Smooth muscle cell (in vitro differentiated cells): ENCODE measurements around the gene TCTN3. TPM values are rescaled to one million over a fixed set of nuclear protein-coding genes. Genes with fewer than 3 reads are reported as not detected.
"Not testable (repeated sequence)": the region's sequence is repeated elsewhere in the genome, so short reads cannot be mapped to it uniquely, and the experiment has no call there.

Source experiments
- DNase-seq: peaks from one replicate; lab custom pipeline; 2025; ENCODE audit not compliant: unreplicated experiment; lab: John Stamatoyannopoulos, UW
- H2AFZ ChIP-seq: fragments of 200-600 bp; sonication (generic); 2 replicates; pipeline ENCODE4 v1.6.0; 2016; ENCODE audit warnings: antibody characterized with exemption, low read depth, mild to moderate bottlenecking
- H3F3A ChIP-seq: fragments of 200-600 bp; sonication (generic); 2 replicates; pipeline ENCODE4 v1.6.0; 2017; ENCODE audit warnings: antibody characterized with exemption, low read depth
- H3K27ac ChIP-seq: fragments of 200-600 bp; sonication (generic); 2 replicates; pipeline ENCODE4 v1.5.1; 2016; ENCODE audit warnings: low read depth, mild to moderate bottlenecking
- H3K27me3 ChIP-seq: fragments of 200-600 bp; sonication (generic); 2 replicates; pipeline ENCODE4 v1.6.1; 2016; ENCODE audit warnings: low read depth, mild to moderate bottlenecking
- H3K36me3 ChIP-seq: fragments of 200-600 bp; sonication (generic); 2 replicates; pipeline ENCODE4 v1.5.1; 2016; ENCODE audit warnings: low read depth
- H3K4me1 ChIP-seq: fragments of 200-600 bp; sonication (generic); 2 replicates; pipeline ENCODE4 v1.5.1; 2016; ENCODE audit warnings: low read depth
- H3K4me2 ChIP-seq: fragments of 200-600 bp; sonication (generic); 2 replicates; pipeline ENCODE4 v1.6.0; 2016; ENCODE audit warnings: mild to moderate bottlenecking
- H3K4me3 ChIP-seq: fragments of 200-600 bp; sonication (generic); 2 replicates; pipeline ENCODE4 v1.5.1; 2016; ENCODE audit warnings: mild to moderate bottlenecking
- H3K79me2 ChIP-seq: fragments of 200-600 bp; sonication (generic); 2 replicates; pipeline ENCODE4 v1.6.0; 2016; ENCODE audit warnings: low read depth, mild to moderate bottlenecking
- H3K9ac ChIP-seq: fragments of 200-600 bp; sonication (generic); 2 replicates; pipeline ENCODE4 v1.6.0; 2016; ENCODE audit warnings: low read depth
- H3K9me3 ChIP-seq: fragments of 200-600 bp; sonication (generic); replicated peaks from 2 replicates; pipeline ENCODE4 v1.5.1; 2016; ENCODE audit warnings: low read depth
- H4K20me1 ChIP-seq: fragments of 200-600 bp; sonication (generic); 2 replicates; pipeline ENCODE4 v1.6.0; 2016; ENCODE audit warnings: low read depth
- WGBS: methylation state at CpG from one replicate; pipeline ENCODE4 v1.1.7; 2016; ENCODE audit warnings: low lambda C conversion rate; 5-methylcytosine and 5-hydroxymethylcytosine counted together
- polyA plus RNA-seq: library from polyadenylated mRNA; unstranded; fragments of >200 nt; fragmentation: Nextera tagmentation; extraction: Ambion mirVana; gene quantifications from 2 replicates; pipeline ENCODE4 v1.2.1, GENCODE V29; 2016
- total RNA-seq: library from RNA; depleted of rRNA; stranded (reverse); fragments of >200 nt; gene quantifications from 2 replicates; pipeline ENCODE4 v1.2.3, GENCODE V29; 2014
- TF ChIP-seq, protein P1 (sequence below): fragments of 200-600 bp; sonication (generic); IDR thresholded peaks from 2 replicates; pipeline ENCODE4 v1.5.1; 2017; ENCODE audit warnings: borderline replicate concordance, mild to moderate bottlenecking, antibody characterized with exemption; ENCODE audit not compliant: insufficient read depth, poor library complexity, severe bottlenecking

The TCTN3 gene
- total and polyA plus RNA-seq, 2 experiments from 2014 or later = 57.2 to 62.8 TPM

DNA sequence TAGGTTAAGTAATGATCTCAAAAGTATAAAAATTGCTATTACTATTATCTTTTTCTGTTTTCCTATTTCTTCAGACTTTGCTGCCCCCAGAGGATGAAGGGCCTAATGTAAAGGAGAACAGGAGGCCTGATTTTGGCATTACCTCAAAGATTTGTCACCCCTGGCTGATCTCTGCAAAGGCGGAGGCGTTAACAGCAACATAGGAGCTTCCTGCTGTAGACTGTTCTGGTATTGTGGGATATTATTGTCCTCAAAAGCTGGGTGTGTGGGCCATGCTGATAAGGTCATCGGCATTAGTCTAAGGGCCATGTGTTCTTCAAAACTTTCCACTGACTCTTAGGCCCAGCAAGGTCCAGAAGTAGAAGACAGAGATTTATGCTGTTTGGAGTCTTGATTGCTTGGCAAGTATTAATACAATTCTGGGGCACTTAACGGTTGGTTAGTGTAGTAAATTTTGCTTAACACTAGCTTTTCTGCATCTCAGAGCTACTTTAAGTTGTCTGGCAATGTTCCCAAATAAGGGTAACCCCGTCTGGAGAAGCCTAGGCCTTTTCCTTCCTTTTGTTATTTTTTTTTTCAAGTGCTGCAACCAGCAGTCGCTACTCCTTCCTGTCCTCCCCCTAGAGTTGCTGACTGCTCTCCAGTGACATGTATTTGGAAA lies 48.2 kb upstream of the TCTN3 start:
- no peak overlapping the region for H3K9ac ChIP-seq
- H3K4me3 ChIP-seq = no peak overlapping the region
- no peaks in the 10 kb centered on the region for H3K36me3 ChIP-seq
- H3K4me2 ChIP-seq = peak overlapping the region; percentile 69
- peak overlapping the region; percentile 61 for H2AFZ ChIP-seq
- peaks cover 3% of the 10 kb centered on the region for H3F3A ChIP-seq
- 19% methylated on average over 6 of the region's 6 CpGs for WGBS
- H3K27ac ChIP-seq = peak overlapping the region; percentile 70
- no peaks in the 10 kb centered on the region for H3K9me3 ChIP-seq
- TF ChIP-seq, protein P1, sequence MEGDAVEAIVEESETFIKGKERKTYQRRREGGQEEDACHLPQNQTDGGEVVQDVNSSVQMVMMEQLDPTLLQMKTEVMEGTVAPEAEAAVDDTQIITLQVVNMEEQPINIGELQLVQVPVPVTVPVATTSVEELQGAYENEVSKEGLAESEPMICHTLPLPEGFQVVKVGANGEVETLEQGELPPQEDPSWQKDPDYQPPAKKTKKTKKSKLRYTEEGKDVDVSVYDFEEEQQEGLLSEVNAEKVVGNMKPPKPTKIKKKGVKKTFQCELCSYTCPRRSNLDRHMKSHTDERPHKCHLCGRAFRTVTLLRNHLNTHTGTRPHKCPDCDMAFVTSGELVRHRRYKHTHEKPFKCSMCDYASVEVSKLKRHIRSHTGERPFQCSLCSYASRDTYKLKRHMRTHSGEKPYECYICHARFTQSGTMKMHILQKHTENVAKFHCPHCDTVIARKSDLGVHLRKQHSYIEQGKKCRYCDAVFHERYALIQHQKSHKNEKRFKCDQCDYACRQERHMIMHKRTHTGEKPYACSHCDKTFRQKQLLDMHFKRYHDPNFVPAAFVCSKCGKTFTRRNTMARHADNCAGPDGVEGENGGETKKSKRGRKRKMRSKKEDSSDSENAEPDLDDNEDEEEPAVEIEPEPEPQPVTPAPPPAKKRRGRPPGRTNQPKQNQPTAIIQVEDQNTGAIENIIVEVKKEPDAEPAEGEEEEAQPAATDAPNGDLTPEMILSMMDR = peak; percentile 23
- peaks cover 17% of the 10 kb centered on the region for H3K4me1 ChIP-seq
- DNase-seq = no peak
- no peaks in the 10 kb centered on the region for H3K27me3 ChIP-seq
- H3K79me2 ChIP-seq = no peaks in the 10 kb centered on the region
- no peaks in the 10 kb centered on the region for H4K20me1 ChIP-seq

DNA sequence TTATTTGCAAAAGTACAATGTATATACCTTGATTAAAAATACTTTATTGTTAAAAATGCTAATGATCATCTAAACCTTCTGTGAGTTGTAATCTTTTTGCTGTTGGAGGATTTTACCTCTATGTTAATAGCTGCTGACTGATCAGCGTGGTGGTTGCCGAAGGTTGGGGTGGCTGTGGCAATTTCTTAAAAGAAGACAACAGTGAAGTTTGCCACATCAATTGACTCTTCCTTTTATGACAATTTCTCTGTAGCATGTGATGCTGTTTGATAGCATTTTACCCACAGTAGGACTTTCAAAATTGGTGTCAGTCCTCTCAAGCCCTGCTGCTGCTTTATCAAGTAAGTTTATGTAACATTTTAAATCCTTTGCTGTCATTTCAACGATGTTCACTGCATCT lies 45.3 kb upstream of the TCTN3 start:
- Histone ChIP-seq H3K79me2 (no peaks in the 10 kb centered on the region), H3K9ac (no peak overlapping the region), H3K27ac (no peak overlapping the region), H3K27me3 (no peaks in the 10 kb centered on the region), H3K36me3 (no peaks in the 10 kb centered on the region), H4K20me1 (no peaks in the 10 kb centered on the region), H3K4me3 (no peak overlapping the region), H3K4me1 (peaks cover 17% of the 10 kb centered on the region), H2AFZ (no peak overlapping the region), H3F3A (peaks cover 3% of the 10 kb centered on the region), H3K9me3 (no peaks in the 10 kb centered on the region), H3K4me2 (no peak overlapping the region)
- WGBS = 87% methylated on average over 3 of the region's 3 CpGs
- DNase-seq = no peak
- TF ChIP-seq, protein P1 = no peak

DNA sequence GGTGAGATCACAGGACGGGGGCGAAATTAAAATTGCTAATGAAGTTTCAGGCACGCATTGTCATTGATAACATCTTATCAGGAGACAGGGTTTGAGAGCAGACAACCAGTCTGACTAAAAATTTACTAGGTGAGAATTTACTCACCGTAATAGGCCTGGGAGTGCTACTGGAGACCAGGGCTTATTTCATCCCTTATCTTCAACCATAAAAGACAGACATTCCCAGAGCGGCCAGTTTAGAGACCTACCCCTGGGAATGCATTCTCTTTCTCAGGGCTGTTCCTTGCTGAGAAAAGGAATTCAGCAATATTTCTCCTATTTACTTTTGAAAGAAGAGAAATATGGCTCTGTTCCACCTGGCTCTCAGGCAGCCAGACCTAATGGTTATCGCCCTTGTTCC lies 39.2 kb upstream of the TCTN3 start:
- not testable (repeated sequence) for H3K79me2 ChIP-seq, H2AFZ ChIP-seq, H3K27me3 ChIP-seq, H3K36me3 ChIP-seq, H3K4me3 ChIP-seq, H3K4me2 ChIP-seq, H3K9ac ChIP-seq, H3K4me1 ChIP-seq, DNase-seq, H3K27ac ChIP-seq, H4K20me1 ChIP-seq, H3K9me3 ChIP-seq, H3F3A ChIP-seq
- 78% methylated on average over 6 of the region's 6 CpGs for WGBS

DNA sequence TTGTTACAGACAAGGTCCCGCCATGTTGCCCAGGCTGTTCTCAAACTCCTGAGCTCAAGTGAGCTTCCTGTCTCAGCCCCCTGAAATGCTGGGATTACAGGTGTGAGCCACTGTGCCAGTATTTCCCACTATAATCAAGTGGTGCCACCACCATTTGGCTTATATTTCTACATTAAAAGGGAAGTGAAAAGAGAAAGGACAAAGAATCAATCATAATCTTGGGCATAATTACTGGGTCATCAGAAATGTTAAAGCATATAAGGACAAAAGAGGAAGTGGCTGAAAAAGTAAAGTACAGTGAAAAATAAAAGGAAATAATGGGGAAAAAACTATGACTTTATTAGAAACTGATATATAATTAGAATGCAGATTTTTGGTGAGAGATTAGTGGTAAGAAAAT lies 36.5 kb upstream of the TCTN3 start:
- no peaks in the 10 kb centered on the region for H3K4me1 ChIP-seq
- no peaks in the 10 kb centered on the region for H4K20me1 ChIP-seq
- no peaks in the 10 kb centered on the region for H3F3A ChIP-seq
- H3K27ac ChIP-seq = no peak overlapping the region
- H3K9me3 ChIP-seq = no peaks in the 10 kb centered on the region
- no peak for DNase-seq
- no peaks in the 10 kb centered on the region for H3K79me2 ChIP-seq
- no peak overlapping the region for H3K4me3 ChIP-seq
- H3K4me2 ChIP-seq = no peak overlapping the region
- H2AFZ ChIP-seq = no peak overlapping the region
- H3K27me3 ChIP-seq = no peaks in the 10 kb centered on the region
- TF ChIP-seq, protein P1 = no peak
- no peak overlapping the region for H3K9ac ChIP-seq
- WGBS = 95% methylated on average over 1 of the region's 1 CpG
- H3K36me3 ChIP-seq = peaks cover 4% of the 10 kb centered on the region
